ENCODE data around the gene TTLL5.

Gene TTLL5

DNA sequence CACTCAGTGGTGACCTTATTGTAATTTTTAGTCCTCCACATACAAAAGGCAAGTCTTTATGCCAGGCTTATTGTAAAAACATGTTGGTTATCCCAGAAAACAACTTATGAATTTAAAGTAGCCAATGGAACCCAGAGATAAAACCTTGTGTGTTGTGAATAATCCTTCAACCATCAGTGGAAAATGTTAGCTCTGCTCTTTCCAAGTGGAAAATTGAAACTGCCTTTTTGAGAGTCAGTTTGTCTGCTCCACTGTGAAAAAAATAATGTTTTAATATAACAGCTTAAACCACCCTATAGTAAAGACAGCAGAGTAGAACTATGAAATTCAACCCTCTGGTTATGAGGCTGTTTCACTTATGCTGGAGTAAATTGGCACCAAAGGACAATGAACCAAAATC lies 112.0 kb downstream of the TTLL5 start:
- H3K27me3 ChIP-seq (ENCODE audit: control insufficient read depth in 1 of 2, insufficient read depth in 2 of 2, low read length in 2 of 2), result no peaks in the 10 kb centered on the region
- H3K36me3 ChIP-seq (ENCODE audit: insufficient read depth, low read length), result peaks cover 6% of the 10 kb centered on the region
- H3K9me3 ChIP-seq (ENCODE audit: low read length), result no peaks in the 10 kb centered on the region
- no peak overlapping the region for H3K4me3 ChIP-seq (ENCODE audit: low read depth in 1 of 2, low read length in 2 of 2)
- H3K4me1 ChIP-seq (ENCODE audit: insufficient read depth, low read length), result peaks cover 4% of the 10 kb centered on the region
- H3K27ac ChIP-seq (ENCODE audit: low read depth, low read length), result no peak overlapping the region
- H3K9ac ChIP-seq (ENCODE audit: low read length), result no peak overlapping the region

DNA sequence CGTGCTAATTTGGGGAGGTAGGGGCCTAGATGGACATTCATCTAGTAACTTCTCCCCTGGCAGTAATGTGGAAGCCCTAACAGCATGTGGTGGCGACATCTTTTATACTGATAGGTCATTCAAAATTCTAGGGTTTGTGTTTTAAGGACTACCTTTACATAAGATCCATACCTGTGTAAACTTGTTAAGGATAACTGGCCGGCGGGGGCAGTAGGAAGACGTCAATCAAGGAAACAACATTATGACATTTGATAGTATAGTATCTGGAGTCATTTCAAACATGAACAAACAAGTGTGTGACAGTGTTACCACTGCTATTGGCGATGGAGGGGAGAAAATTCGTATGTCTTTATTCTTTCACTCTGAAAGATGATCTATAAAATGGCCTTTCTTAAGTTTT lies 120.0 kb downstream of the TTLL5 start:
- Histone ChIP-seq H3K9ac (ENCODE audit: low read length) (no peak overlapping the region), H3K4me1 (ENCODE audit: insufficient read depth, low read length) (no peaks in the 10 kb centered on the region), H3K27ac (ENCODE audit: low read depth, low read length) (no peak overlapping the region), H3K9me3 (ENCODE audit: low read length) (no peaks in the 10 kb centered on the region), H3K36me3 (ENCODE audit: insufficient read depth, low read length) (peaks cover 15% of the 10 kb centered on the region), H3K4me3 (ENCODE audit: low read depth in 1 of 2, low read length in 2 of 2) (no peak overlapping the region), H3K27me3 (ENCODE audit: control insufficient read depth in 1 of 2, insufficient read depth in 2 of 2, low read length in 2 of 2) (no peaks in the 10 kb centered on the region)

DNA sequence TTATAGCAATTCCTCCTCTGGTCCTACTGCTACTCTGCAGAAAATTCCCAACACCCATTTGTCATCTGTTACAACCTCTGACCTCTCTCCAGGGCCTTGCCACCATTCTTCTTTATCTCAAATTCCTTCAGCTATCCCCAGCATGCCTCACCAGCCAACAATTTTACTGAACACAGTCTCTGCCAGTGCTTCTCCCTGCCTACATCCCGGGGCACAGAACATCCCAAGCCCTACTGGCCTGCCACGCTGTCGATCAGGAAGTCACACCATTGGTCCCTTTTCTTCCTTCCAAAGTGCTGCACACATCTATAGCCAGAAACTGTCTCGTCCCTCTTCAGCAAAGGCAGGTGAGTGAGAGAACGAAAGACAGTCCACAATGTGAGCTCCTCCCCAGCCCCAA lies 122.1 kb downstream of the TTLL5 start:
- Histone ChIP-seq H3K4me3 (ENCODE audit: low read depth in 1 of 2, low read length in 2 of 2) (no peak overlapping the region), H3K9ac (ENCODE audit: low read length) (no peak overlapping the region), H3K27ac (ENCODE audit: low read depth, low read length) (no peak overlapping the region), H3K9me3 (ENCODE audit: low read length) (no peaks in the 10 kb centered on the region), H3K36me3 (ENCODE audit: insufficient read depth, low read length) (peaks cover 15% of the 10 kb centered on the region), H3K4me1 (ENCODE audit: insufficient read depth, low read length) (no peaks in the 10 kb centered on the region), H3K27me3 (ENCODE audit: control insufficient read depth in 1 of 2, insufficient read depth in 2 of 2, low read length in 2 of 2) (no peaks in the 10 kb centered on the region)

DNA sequence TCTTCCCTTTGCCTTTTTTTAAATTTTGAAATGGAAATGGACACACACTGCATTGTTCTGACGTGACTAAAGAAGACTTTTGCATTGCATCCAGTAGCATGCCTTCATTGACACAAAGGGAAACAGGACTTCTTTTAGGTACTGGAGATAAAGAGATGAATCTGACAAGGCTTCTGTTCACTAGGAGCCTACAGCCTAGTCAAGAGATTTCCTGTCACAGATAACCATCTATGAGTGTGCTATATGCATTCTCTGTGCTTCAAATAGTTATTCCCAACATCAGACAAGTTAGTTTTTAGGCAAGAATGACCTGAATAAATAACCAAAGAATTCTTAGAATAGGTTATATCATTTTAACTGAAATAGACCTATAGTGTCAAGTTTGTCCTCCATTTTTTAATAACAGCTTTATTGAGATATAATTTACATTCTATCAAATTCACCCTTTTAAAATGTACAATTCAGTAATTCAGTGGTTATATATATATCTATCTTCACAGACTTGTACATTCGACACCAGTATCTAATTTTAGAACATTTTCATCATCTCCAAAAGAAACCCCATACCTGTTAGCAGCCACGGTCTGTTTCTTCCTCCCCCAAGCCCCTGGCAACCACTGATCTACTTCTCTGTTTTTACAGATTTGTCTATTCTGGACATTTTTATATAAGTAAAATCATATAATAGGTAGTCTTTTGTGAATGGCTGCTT lies 122.7 kb downstream of the TTLL5 start:
- H3K9me3 ChIP-seq (ENCODE audit: low read length), result no peaks in the 10 kb centered on the region
- peaks cover 15% of the 10 kb centered on the region for H3K36me3 ChIP-seq (ENCODE audit: insufficient read depth, low read length)
- no peak overlapping the region for H3K9ac ChIP-seq (ENCODE audit: low read length)
- no peak overlapping the region for H3K27ac ChIP-seq (ENCODE audit: low read depth, low read length)
- H3K4me1 ChIP-seq (ENCODE audit: insufficient read depth, low read length), result no peaks in the 10 kb centered on the region
- H3K27me3 ChIP-seq (ENCODE audit: control insufficient read depth in 1 of 2, insufficient read depth in 2 of 2, low read length in 2 of 2), result no peaks in the 10 kb centered on the region
- H3K4me3 ChIP-seq (ENCODE audit: low read depth in 1 of 2, low read length in 2 of 2), result no peak overlapping the region

DNA sequence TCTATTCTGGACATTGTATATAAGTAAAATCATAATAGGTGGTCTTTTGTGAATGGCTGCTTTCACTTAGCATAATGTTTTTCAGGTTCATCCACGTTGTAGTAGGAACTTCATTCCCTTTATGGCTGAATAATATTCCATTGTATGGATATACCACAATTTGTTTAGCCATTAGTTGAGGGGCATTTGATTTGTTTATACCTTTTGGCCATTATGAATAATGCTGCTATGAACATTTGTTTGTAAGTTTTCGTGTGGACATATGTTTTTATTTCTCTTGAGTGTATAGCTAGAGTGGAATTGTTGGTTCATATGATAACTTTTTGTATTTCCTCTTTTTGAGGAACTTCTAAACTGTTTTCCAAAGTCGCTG lies 123.3 kb downstream of the TTLL5 start:
- H3K4me3 ChIP-seq (ENCODE audit: low read depth in 1 of 2, low read length in 2 of 2), result no peak overlapping the region
- peaks cover 15% of the 10 kb centered on the region for H3K36me3 ChIP-seq (ENCODE audit: insufficient read depth, low read length)
- no peak overlapping the region for H3K9ac ChIP-seq (ENCODE audit: low read length)
- peaks cover 4% of the 10 kb centered on the region for H3K9me3 ChIP-seq (ENCODE audit: low read length)
- no peaks in the 10 kb centered on the region for H3K27me3 ChIP-seq (ENCODE audit: control insufficient read depth in 1 of 2, insufficient read depth in 2 of 2, low read length in 2 of 2)
- H3K27ac ChIP-seq (ENCODE audit: low read depth, low read length), result no peak overlapping the region
- H3K4me1 ChIP-seq (ENCODE audit: insufficient read depth, low read length), result no peaks in the 10 kb centered on the region

DNA sequence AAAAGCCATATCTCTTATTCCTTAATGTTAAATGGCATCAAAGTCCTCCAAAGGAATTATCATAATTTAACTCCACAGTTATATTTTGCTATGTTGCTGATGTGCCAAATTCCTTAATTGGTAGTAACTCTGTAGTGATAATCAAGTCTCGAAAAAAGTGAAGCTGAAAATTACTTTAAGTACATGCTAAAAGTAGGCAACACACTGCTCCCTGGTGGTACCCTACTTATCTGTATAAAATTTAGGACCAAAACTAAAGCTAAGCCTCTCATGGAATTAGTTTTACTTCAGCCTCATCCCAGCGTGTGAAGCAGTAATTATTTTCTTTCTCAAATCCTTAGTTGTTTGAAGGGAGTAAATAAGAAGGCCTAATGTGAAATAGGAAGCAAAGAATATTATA lies 132.8 kb downstream of the TTLL5 start:
- peaks cover 4% of the 10 kb centered on the region for H3K9me3 ChIP-seq (ENCODE audit: low read length)
- no peaks in the 10 kb centered on the region for H3K36me3 ChIP-seq (ENCODE audit: insufficient read depth, low read length)
- no peak overlapping the region for H3K4me3 ChIP-seq (ENCODE audit: low read depth in 1 of 2, low read length in 2 of 2)
- no peaks in the 10 kb centered on the region for H3K27me3 ChIP-seq (ENCODE audit: control insufficient read depth in 1 of 2, insufficient read depth in 2 of 2, low read length in 2 of 2)
- no peaks in the 10 kb centered on the region for H3K4me1 ChIP-seq (ENCODE audit: insufficient read depth, low read length)
- H3K9ac ChIP-seq (ENCODE audit: low read length), result no peak overlapping the region
- H3K27ac ChIP-seq (ENCODE audit: low read depth, low read length), result no peak overlapping the region

DNA sequence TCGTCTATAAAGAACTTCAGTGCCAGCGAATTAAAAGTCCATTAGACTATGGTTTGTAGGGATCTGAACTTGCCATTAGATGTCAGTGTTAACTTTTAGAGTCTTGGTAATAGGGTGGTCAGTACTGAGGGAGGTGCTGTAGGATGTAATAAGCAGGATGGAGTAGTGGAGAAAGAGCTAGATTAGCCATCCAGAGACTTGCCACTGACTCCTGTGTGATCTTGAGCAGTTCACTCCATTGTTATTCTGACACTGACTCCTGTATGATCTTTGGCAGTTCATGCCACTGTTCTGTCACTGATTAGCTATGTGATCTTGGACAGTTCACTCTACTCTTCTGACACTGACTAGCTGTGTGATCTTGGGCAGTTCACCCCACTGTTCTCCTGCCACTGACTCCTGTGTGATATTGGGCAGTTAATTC lies 133.6 kb downstream of the TTLL5 start:
- Histone ChIP-seq H3K4me3 (ENCODE audit: low read depth in 1 of 2, low read length in 2 of 2) (no peak overlapping the region), H3K36me3 (ENCODE audit: insufficient read depth, low read length) (no peaks in the 10 kb centered on the region), H3K4me1 (ENCODE audit: insufficient read depth, low read length) (no peaks in the 10 kb centered on the region), H3K27me3 (ENCODE audit: control insufficient read depth in 1 of 2, insufficient read depth in 2 of 2, low read length in 2 of 2) (no peaks in the 10 kb centered on the region), H3K9ac (ENCODE audit: low read length) (no peak overlapping the region), H3K27ac (ENCODE audit: low read depth, low read length) (no peak overlapping the region), H3K9me3 (ENCODE audit: low read length) (no peaks in the 10 kb centered on the region)

DNA sequence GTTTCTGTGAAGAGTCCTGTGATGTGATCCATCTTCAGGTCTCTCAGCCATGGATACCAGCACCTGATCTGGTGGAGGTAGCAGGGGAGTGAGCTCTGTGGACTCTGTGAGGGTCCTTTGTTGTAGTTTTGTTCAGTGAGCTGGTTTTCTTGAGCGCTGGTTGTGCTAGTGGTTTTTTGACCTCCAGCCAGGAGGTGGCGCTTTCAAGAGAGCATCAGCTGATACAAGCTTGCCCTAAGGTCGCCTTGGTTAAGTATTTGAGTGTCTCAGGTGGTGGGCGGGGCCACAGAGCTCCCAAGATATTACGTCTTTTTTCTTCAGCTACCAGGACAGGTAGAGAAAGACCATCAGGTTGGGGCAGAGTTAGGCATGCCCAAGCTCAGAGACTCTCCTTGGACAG lies 139.7 kb downstream of the TTLL5 start:
- peaks cover 4% of the 10 kb centered on the region for H3K36me3 ChIP-seq (ENCODE audit: insufficient read depth, low read length)

DNA sequence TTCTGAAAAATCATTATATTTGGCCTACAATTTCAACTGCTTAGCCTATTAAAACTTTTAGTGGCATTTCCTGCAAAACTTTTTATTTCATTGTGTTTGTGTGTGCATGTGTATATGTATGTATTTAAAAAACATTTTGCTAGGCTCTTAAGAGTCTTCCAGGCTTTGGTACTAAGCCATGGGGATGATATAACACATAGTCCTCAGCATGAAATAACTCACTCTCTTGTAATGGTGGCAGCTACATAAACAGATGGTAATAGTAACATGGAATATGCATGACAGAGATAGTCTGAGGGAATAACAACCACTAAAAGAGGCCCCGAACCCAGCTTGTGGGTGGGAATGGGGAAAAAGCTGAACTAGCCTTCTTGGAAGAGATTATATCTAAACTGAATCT lies 141.4 kb downstream of the TTLL5 start:
- H3K27ac ChIP-seq (ENCODE audit: low read depth, low read length), result no peak overlapping the region
- no peak overlapping the region for H3K9ac ChIP-seq (ENCODE audit: low read length)

More for the DNA sequence above, 139.7 kb downstream of the TTLL5 start:
- no peaks in the 10 kb centered on the region for H3K9me3 ChIP-seq (ENCODE audit: low read length)
- no peaks in the 10 kb centered on the region for H3K4me1 ChIP-seq (ENCODE audit: insufficient read depth, low read length)
- H3K27me3 ChIP-seq (ENCODE audit: control insufficient read depth in 1 of 2, insufficient read depth in 2 of 2, low read length in 2 of 2), result no peaks in the 10 kb centered on the region
- H3K27ac ChIP-seq (ENCODE audit: low read depth, low read length), result no peak overlapping the region
- H3K9ac ChIP-seq (ENCODE audit: low read length), result no peak overlapping the region
- no peak overlapping the region for H3K4me3 ChIP-seq (ENCODE audit: low read depth in 1 of 2, low read length in 2 of 2)

DNA sequence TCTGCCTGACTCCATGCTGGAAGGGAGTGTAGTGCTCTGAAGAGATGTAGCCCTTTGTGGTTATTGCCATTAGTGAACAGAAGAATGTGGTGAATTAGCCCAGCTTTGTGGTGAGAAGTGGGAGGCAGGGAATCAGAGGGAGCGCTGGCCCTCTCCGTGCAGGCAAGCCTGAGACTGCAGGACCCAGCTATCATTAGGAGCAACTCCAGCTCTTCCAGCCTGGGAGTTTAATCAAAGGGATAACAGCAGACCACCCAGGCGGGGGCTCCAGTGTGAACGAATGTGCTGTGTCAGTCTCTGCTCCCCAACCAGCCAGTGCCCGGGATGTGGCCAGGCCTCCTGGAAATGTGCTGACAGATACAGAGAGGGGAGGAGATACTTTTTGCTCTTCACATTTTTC lies 142.7 kb downstream of the TTLL5 start:
- Histone ChIP-seq H3K9ac (ENCODE audit: low read length) (no peak overlapping the region), H3K27ac (ENCODE audit: low read depth, low read length) (no peak overlapping the region), H3K27me3 (ENCODE audit: control insufficient read depth in 1 of 2, insufficient read depth in 2 of 2, low read length in 2 of 2) (no peaks in the 10 kb centered on the region), H3K4me1 (ENCODE audit: insufficient read depth, low read length) (no peaks in the 10 kb centered on the region), H3K36me3 (ENCODE audit: insufficient read depth, low read length) (peaks cover 4% of the 10 kb centered on the region), H3K4me3 (ENCODE audit: low read depth in 1 of 2, low read length in 2 of 2) (no peak overlapping the region), H3K9me3 (ENCODE audit: low read length) (no peaks in the 10 kb centered on the region)

More for the DNA sequence above, 141.4 kb downstream of the TTLL5 start:
- Histone ChIP-seq H3K27me3 (ENCODE audit: control insufficient read depth in 1 of 2, insufficient read depth in 2 of 2, low read length in 2 of 2) (no peaks in the 10 kb centered on the region), H3K4me3 (ENCODE audit: low read depth in 1 of 2, low read length in 2 of 2) (no peak overlapping the region), H3K9me3 (ENCODE audit: low read length) (no peaks in the 10 kb centered on the region), H3K36me3 (ENCODE audit: insufficient read depth, low read length) (peaks cover 4% of the 10 kb centered on the region), H3K4me1 (ENCODE audit: insufficient read depth, low read length) (no peaks in the 10 kb centered on the region)

DNA sequence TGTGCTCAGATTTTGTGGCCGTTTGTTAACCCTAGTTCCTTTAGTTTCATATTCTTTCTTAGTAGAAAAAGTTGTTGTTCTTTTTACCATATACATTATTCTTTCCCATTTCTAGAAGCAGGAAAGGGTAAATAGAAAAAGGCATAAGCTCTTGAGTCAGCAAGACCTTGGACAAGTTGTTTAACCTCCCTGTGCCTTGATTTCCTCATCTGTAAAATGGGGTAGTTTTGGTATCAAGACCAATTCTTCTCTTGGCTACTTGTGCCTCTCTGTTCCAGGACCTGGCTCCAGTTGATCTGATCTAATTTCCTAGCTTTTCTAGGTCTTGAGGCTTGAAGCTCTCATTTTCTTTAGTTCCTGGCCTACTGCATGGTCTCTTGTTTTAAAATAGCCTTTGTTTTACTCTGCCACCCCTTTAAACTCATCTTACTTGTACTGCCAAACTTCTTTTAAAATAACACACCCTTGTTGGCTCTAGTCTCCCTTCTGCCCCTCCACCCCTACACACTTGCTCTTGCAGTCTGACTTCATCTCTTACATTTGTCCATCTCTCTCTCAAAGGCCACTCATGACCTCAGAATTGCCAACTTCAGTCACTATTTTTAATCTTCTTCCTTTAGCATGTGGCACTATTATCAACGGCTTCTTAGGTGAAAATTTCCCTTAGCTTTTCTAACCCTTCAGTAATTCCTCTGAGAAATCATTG lies 143.7 kb downstream of the TTLL5 start:
- H3K4me1 ChIP-seq (ENCODE audit: insufficient read depth, low read length), result no peaks in the 10 kb centered on the region
- no peaks in the 10 kb centered on the region for H3K9me3 ChIP-seq (ENCODE audit: low read length)
- no peak overlapping the region for H3K27ac ChIP-seq (ENCODE audit: low read depth, low read length)
- no peak overlapping the region for H3K4me3 ChIP-seq (ENCODE audit: low read depth in 1 of 2, low read length in 2 of 2)
- no peak overlapping the region for H3K9ac ChIP-seq (ENCODE audit: low read length)
- H3K36me3 ChIP-seq (ENCODE audit: insufficient read depth, low read length), result peaks cover 4% of the 10 kb centered on the region
- H3K27me3 ChIP-seq (ENCODE audit: control insufficient read depth in 1 of 2, insufficient read depth in 2 of 2, low read length in 2 of 2), result no peaks in the 10 kb centered on the region

DNA sequence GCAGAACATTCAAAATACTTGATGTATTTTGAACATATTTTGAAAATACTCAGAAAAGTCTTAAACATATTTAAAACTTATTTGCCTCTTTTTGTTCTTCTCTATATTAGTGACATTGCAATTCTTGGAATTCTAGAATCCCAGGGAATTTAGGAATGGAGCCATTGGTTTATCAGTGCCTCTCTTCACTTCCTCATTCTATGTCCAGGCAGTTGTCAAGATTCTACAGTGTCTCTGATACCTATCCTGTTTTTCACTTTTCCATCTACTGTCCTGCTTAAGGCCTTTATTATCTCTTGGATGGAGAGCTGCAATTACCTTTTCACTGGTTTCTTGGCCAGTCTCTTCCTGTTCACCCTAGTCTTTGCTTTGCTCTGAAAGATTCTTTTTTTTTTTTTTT lies 144.6 kb downstream of the TTLL5 start:
- Histone ChIP-seq H3K4me1 (ENCODE audit: insufficient read depth, low read length) (no peaks in the 10 kb centered on the region), H3K36me3 (ENCODE audit: insufficient read depth, low read length) (peaks cover 4% of the 10 kb centered on the region), H3K27ac (ENCODE audit: low read depth, low read length) (no peak overlapping the region), H3K27me3 (ENCODE audit: control insufficient read depth in 1 of 2, insufficient read depth in 2 of 2, low read length in 2 of 2) (no peaks in the 10 kb centered on the region), H3K9ac (ENCODE audit: low read length) (no peak overlapping the region), H3K9me3 (ENCODE audit: low read length) (no peaks in the 10 kb centered on the region), H3K4me3 (ENCODE audit: low read depth in 1 of 2, low read length in 2 of 2) (no peak overlapping the region)
